K562 (cell line): ENCODE data around the gene TMEM164. TPM values are rescaled to one million over a fixed set of nuclear protein-coding genes. Genes with fewer than 3 reads are reported as not detected.

ENCODE experiments used
- CEBPG ChIP-seq, 3 experiments: fragments of 200-800 bp in 1 of 3; sonication (Bioruptor generic) in 1 of 3; sonication (generic) in 1 of 3; formaldehyde crosslinking in 1 of 3; IDR thresholded peaks in 2 of 3; conservative IDR thresholded peaks in 1 of 3; 2 replicates each; pipeline versions ENCODE4 v1.6.1 to v1.8.0; 2016 to 2022; ENCODE audit warnings: missing compliant biosample characterization in 2 of 3, missing genetic modification characterization in 2 of 3, mild to moderate bottlenecking in 1 of 3, missing genetic modification reagents in 1 of 3
- TEAD4 ChIP-seq, 2 experiments: sonication (generic) in 1 of 2; formaldehyde crosslinking in 1 of 2; IDR thresholded peaks; 2 replicates each; pipeline versions ENCODE4 v1.6.1 to v1.8.0; 2012 to 2022; ENCODE audit warnings: borderline replicate concordance in 1 of 2, inconsistent platforms in 1 of 2, low read length in 1 of 2, mild to moderate bottlenecking in 1 of 2, missing genetic modification reagents in 1 of 2
- polyA plus RNA-seq, 8 experiments: library from polyadenylated mRNA; depleted of rRNA in 4 of 8; stranded (reverse) in 5 of 8; unstranded in 3 of 8; fragments of >200 nt; fragmentation: Nextera tagmentation in 2 of 8; fragmentation: Illumina TruSeq in 1 of 8; extraction: Ambion mirVana in 2 of 8; extraction: Trizol in 1 of 8; gene quantifications; 2 replicates each; pipeline versions ENCODE4 v1.2.1 to v1.2.3, GENCODE V29; 2011 to 2014; ENCODE audit warnings: inconsistent platforms in 1 of 8, missing spikeins in 1 of 8
- total RNA-seq, 7 experiments: library from RNA; depleted of rRNA in 6 of 7; stranded (reverse); fragments of >200 nt in 6 of 7; fragmentation: Illumina TruSeq in 2 of 7; extraction: Trizol in 2 of 7; gene quantifications; 2 replicates each; pipeline versions ENCODE4 v1.2.1 to v1.2.3, GENCODE V29; 2011 to 2021; ENCODE audit warnings: low replicate concordance in 1 of 7
- TF ChIP-seq, protein P1 (sequence below): IDR thresholded peaks from 3 replicates; pipeline ENCODE4 v1.6.1; 2011; ENCODE audit warnings: borderline replicate concordance, mild to moderate bottlenecking; ENCODE audit not compliant: insufficient read length, insufficient read depth
- TF ChIP-seq, protein P2 (sequence below): IDR thresholded peaks from 2 replicates; pipeline ENCODE4 v1.6.1; 2016; ENCODE audit warnings: missing genetic modification characterization, missing compliant biosample characterization
- TF ChIP-seq, protein P3 (sequence below): fragments of 250-450 bp; sonication (Bioruptor Pico); IDR thresholded peaks from 2 replicates; pipeline ENCODE4 v1.8.0; 2022; ENCODE audit warnings: moderate library complexity, mild to moderate bottlenecking, inconsistent platforms
- TF ChIP-seq, protein P4 (sequence below): fragments of 250-450 bp; sonication (Bioruptor Pico); IDR thresholded peaks from 2 replicates; pipeline ENCODE4 v1.5.0; 2020; ENCODE audit warnings: mild to moderate bottlenecking
- TF ChIP-seq, protein P5 (sequence below): fragments of 250-450 bp; sonication (Bioruptor Pico); IDR thresholded peaks from 2 replicates; pipeline ENCODE4 v1.4.0; 2020; ENCODE audit warnings: mild to moderate bottlenecking, moderate library complexity
- TF ChIP-seq, protein P6 (sequence below), 2 experiments: fragments of 450-650 bp in 1 of 2; sonication (generic) in 1 of 2; formaldehyde crosslinking in 1 of 2; IDR thresholded peaks in 1 of 2; conservative IDR thresholded peaks in 1 of 2; 2 replicates each; pipeline versions ENCODE4 v1.6.1 to v1.8.1; 2016 to 2023; ENCODE audit warnings: mild to moderate bottlenecking in 2 of 2, moderate library complexity in 2 of 2, inconsistent platforms in 1 of 2, missing genetic modification reagents in 1 of 2

The TMEM164 gene
- total and polyA plus RNA-seq, 9 of the 15 experiments (the other 6 are each of a cell fraction or from before 2014, with no cell fraction given) = 2.4 to 57.3 (median 23.1) TPM

DNA sequence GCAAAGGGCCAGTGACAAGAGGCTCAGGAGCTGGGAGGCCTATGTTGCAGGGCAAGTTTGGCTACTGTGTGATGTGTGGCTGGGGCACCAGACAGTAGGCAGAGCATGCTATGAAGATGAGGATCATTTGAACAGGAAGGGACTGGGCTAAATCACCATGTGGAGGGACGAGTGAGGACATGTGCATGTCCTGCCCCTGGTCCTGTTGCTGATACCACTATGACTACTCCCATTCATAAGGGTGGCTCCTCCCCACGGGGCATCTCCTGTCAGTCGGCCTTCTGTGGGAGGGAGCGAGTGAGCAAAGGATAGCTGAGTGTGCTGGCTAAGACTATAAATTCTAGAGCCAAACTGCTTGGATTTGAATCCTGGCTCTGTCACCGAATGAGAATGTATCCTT is 139.2 kb downstream of the TMEM164 start (continued):
- TF ChIP-seq CEBPG (CRISPR knock-in tag; IDR thresholded peaks at IDR 0.05) (no peak), CEBPG (tag; conservative IDR thresholded peaks at IDR 0.05 in 1 of 2, IDR thresholded peaks at IDR 0.05 in 1 of 2) (no peak), TEAD4 (IDR thresholded peaks at IDR 0.05; ENCODE audit: low read length) (no peak), TEAD4 (CRISPR knock-in tag; IDR thresholded peaks at IDR 0.05; ENCODE audit: borderline replicate concordance) (no peak)
- TF ChIP-seq, protein P1, sequence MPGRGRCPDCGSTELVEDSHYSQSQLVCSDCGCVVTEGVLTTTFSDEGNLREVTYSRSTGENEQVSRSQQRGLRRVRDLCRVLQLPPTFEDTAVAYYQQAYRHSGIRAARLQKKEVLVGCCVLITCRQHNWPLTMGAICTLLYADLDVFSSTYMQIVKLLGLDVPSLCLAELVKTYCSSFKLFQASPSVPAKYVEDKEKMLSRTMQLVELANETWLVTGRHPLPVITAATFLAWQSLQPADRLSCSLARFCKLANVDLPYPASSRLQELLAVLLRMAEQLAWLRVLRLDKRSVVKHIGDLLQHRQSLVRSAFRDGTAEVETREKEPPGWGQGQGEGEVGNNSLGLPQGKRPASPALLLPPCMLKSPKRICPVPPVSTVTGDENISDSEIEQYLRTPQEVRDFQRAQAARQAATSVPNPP = no peak
- TF ChIP-seq, protein P2, sequence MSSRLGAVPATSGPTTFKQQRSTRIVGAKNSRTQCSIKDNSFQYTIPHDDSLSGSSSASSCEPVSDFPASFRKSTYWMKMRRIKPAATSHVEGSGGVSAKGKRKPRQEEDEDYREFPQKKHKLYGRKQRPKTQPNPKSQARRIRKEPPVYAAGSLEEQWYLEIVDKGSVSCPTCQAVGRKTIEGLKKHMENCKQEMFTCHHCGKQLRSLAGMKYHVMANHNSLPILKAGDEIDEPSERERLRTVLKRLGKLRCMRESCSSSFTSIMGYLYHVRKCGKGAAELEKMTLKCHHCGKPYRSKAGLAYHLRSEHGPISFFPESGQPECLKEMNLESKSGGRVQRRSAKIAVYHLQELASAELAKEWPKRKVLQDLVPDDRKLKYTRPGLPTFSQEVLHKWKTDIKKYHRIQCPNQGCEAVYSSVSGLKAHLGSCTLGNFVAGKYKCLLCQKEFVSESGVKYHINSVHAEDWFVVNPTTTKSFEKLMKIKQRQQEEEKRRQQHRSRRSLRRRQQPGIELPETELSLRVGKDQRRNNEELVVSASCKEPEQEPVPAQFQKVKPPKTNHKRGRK (tag) = no peak
- TF ChIP-seq, protein P3, sequence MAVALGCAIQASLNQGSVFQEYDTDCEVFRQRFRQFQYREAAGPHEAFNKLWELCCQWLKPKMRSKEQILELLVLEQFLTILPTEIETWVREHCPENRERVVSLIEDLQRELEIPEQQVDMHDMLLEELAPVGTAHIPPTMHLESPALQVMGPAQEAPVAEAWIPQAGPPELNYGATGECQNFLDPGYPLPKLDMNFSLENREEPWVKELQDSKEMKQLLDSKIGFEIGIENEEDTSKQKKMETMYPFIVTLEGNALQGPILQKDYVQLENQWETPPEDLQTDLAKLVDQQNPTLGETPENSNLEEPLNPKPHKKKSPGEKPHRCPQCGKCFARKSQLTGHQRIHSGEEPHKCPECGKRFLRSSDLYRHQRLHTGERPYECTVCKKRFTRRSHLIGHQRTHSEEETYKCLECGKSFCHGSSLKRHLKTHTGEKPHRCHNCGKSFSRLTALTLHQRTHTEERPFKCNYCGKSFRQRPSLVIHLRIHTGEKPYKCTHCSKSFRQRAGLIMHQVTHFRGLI (CRISPR knock-in tag) = no peak
- TF ChIP-seq, protein P4, sequence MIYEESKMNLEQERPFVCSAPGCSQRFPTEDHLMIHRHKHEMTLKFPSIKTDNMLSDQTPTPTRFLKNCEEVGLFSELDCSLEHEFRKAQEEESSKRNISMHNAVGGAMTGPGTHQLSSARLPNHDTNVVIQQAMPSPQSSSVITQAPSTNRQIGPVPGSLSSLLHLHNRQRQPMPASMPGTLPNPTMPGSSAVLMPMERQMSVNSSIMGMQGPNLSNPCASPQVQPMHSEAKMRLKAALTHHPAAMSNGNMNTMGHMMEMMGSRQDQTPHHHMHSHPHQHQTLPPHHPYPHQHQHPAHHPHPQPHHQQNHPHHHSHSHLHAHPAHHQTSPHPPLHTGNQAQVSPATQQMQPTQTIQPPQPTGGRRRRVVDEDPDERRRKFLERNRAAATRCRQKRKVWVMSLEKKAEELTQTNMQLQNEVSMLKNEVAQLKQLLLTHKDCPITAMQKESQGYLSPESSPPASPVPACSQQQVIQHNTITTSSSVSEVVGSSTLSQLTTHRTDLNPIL (CRISPR knock-in tag) = no peak
- TF ChIP-seq, protein P5, sequence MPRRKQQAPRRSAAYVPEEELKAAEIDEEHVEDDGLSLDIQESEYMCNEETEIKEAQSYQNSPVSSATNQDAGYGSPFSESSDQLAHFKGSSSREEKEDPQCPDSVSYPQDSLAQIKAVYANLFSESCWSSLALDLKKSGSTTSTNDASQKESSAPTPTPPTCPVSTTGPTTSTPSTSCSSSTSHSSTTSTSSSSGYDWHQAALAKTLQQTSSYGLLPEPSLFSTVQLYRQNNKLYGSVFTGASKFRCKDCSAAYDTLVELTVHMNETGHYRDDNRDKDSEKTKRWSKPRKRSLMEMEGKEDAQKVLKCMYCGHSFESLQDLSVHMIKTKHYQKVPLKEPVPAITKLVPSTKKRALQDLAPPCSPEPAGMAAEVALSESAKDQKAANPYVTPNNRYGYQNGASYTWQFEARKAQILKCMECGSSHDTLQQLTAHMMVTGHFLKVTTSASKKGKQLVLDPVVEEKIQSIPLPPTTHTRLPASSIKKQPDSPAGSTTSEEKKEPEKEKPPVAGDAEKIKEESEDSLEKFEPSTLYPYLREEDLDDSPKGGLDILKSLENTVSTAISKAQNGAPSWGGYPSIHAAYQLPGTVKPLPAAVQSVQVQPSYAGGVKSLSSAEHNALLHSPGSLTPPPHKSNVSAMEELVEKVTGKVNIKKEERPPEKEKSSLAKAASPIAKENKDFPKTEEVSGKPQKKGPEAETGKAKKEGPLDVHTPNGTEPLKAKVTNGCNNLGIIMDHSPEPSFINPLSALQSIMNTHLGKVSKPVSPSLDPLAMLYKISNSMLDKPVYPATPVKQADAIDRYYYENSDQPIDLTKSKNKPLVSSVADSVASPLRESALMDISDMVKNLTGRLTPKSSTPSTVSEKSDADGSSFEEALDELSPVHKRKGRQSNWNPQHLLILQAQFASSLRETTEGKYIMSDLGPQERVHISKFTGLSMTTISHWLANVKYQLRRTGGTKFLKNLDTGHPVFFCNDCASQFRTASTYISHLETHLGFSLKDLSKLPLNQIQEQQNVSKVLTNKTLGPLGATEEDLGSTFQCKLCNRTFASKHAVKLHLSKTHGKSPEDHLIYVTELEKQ (CRISPR knock-in tag) = no peak
- TF ChIP-seq, protein P6, sequence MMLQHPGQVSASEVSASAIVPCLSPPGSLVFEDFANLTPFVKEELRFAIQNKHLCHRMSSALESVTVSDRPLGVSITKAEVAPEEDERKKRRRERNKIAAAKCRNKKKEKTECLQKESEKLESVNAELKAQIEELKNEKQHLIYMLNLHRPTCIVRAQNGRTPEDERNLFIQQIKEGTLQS (IDR thresholded peaks at IDR 0.05) = no peak
- TF ChIP-seq, protein P6 (CRISPR knock-in tag; conservative IDR thresholded peaks at IDR 0.05) = no peak
- TF ChIP-seq, all 486 proteins: peak for 0
